NCI-H1092 (cell line): ENCODE measurements around the gene HOXB5.

ENCODE experiments used
- DNase-seq: peaks from one replicate; lab custom pipeline; 2025; lab: John Stamatoyannopoulos, UW

The HOXB5 gene

DNA sequence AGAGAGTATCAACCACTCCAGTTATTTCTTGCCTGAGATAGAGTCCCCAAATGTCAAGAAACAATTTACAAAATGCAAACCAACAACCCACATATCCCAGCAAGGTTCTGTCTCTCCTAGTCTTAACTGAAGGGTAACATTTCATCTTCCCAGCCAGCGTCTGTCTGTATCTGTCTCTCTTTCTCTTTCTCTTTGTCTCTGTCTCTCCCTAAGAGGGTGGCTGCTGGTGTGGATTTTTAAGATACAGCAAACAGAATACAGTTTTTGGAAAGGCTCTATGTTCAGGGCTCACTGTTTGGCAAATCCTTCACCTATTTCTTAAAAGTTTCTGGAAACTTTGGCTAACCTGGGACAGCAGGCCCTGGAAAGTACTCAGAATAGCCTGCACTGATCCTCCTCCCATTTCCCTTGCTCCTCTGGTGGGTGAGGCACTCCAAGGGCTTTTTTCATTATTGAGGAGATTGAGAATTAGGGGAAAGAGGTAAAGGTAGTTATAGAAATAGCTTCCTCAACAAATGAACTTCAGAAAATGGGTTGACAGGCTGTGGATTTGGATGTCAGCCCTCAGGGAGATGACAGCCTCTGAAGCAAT, 21.7 kb downstream of the HOXB5 start:
- DNase-seq = no peak

DNA sequence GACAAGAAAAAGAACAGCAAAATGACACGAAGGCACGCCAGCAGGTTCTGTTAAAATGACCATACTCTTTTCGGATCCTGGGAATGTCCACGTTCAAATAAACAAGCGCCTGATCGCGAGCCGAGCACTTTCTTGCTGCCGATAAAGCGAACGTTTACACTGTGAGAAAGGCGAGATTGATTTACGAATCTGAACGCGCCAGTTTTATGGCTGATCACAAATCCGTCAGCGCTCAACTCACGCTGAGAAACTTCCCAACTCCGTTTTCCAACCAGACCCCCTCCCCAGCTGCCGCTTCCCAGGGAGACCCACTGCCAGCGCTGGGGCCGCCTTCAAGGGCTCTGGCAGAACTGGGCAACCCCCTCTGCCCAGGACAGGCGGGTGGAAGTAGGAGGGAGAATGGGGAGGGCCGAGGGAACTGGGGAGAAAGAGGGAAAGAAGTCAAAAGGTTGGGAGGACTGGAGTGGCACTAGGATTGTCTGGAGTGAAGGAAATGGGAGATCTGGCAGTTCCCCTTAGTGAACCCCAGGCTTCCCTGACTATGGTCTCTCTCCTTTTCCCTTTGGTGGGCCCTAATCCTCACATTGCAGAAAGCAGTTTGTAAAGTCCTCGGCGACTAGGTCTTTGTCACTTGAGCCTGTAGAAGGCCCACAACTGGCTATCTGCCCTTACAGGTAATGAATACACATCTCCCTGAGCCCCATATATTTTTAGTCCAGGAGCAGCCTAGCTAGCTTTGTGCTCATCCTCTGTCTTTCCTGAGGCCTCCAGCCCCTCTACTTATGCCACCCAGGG, 22.4 kb downstream of the HOXB5 start:
- DNase-seq = no peak

DNA sequence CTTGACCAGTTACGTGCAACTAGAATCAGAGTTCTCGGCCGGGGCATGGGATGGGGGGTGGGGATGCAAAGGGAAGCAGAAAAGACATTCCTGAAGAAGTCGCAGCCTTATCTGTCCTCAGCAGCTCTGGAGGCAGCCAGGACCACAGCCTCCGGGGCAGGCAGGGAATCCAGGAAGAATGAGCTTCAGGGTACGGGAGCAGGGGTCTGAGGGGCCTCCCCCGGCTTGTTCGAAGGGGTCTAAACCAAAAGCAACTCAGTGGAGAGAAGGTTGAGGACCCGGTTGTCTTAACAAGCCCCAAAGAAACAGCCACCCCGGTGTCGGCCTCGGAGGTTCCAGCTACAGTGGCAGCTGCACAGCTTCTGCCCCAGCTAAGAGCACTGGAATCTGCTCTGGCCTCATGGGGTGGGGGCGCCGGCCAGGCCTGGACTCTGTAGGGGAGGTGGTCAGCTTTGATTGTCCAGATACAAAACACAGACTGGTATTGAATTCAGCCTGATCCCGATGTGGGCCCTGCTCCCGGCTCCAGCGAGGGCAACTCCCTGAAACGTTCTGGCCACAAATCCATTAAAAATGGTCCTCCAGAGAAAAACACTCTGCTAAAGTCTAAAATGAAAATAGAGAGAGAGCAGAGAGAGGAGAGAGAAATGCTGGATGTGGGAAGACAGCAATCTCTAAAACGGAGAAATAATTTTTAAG, 23.1 kb downstream of the HOXB5 start:
- DNase-seq = no peak

DNA sequence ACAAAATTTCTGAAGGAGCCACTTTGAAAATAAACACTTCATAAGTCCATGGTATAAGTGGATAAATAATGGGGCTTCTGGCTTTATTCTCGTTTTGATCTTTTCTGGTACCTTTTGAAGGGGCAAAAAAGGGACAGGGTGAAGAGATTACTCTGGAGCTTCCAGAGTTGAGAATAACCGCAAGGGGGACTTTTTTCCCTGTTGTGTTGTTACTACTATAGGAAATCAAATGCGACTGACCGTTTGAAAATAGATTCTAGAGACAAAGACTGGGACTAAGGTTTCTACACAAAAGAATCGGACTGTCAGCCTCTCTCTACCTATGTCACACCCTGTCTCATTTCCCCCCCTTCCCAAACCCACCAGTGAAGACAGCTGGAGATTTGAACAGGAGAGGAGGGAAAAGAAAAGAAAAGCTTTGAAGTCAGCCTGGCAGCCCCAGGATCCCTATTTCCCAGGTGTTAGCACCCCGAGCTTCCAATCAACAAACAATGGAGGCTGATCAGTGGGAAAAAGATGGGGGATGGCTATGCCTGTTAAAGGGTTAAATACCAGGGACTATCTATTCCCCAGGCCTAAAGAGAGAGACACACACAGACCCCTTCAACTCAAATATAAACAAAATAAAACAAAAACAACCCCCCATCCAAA, 23.8 kb downstream of the HOXB5 start:
- no peak for DNase-seq

GRCh38 chr17:48569240-48569582, 24.4 kb downstream of the HOXB5 start:
- no peak for DNase-seq

GRCh38 chr17:48568499-48569239, 24.9 kb downstream of the HOXB5 start:
- DNase-seq = no peak

- DNase-seq = no peak
Measured at GRCh38 chr17:48567646-48568354, 25.8 kb downstream of the HOXB5 start.

DNA sequence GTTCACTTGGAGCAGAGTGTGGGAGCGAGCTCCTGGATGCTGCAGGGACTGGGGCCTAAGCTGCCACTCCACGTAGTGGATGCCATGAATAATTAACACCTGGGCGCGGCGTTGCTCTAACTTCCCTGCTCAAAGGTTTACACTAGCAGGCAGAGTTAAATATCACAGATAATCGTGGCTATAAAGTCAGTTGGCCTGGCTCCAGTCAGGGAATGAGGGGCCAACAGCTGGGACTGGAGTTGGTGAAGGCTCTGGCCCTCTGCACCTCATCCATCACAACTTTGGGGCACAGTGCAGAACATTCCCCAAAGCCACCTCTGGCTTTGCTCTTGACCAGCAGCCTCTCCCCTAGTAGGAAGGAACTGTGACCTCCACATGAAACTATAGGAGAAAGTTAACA, 26.4 kb downstream of the HOXB5 start:
- no peak for DNase-seq

- no peak for DNase-seq
Measured at GRCh38 chr17:48566717-48567116, 26.9 kb downstream of the HOXB5 start.

- no peak for DNase-seq
Measured at GRCh38 chr17:48565925-48566710, 27.5 kb downstream of the HOXB5 start.

DNA sequence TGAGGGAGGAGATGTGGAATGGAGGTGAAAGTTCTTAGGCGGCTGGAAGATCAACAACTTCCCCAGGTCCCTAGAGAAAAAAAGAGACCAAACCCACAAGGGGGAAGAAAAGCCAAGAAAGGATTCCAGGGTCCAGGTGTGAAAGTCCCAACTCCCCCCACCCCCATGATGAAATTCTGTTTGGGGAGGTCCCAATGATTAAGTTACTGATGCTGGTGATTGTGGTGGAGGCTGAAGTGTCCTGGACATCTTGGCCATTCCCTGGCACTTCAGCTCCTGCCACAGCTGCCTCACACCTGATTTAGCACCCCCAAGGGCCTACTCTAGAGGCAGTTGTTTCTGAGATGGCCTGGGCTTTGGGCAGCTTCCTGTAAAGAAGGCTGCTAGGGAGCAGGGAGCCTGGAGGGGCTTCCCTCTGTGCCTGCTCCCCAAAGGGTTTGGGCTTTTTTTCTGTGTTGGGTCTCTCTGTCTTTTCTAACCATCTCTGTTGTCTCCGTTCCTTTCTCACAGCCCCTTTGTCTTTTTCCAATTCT, 28.5 kb downstream of the HOXB5 start:
- DNase-seq = no peak

DNA sequence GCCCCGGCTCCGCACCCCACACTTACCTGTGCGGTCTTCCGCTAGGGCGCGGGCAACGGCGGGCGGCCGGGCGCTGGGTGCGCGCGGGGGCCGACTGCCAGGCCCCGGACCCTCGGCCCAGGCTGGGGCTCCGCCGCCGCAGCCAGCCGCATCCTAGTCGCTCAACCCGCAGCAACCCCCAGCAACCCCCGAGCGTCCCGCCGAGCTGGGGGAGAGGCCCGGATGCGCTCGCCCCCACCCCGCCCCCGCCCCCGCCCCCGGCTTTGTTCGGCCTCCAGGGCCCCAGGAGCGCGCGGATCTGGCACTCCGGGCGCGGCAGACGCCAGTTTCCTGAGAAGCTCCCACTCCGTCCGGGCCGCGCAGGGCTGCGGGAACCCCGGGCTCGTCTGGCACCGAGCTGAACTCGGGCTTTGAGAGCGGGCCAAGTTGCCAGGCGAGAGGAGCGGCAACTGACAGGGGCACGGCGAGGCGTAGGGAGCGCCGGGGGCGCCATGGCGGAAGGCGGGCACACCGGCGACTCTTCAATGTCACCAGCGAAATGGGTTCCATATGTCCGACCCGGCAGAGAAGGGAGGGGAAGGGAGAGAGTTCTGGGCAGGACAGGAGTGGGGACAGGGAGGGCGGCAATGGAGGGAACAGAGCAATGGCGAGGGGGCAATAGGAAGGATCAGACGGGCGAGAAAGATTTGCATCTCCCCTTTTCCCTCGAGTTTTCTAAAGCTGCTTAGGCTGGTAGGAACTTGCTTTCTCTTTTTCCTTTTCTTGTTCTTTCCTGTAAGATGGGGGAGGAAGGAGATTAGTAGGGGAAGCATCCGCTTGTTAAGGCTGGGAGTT, 29.2 kb downstream of the HOXB5 start:
- no peak for DNase-seq

- no peak for DNase-seq
Measured at GRCh38 chr17:48563867-48564187, 29.8 kb downstream of the HOXB5 start.

DNA sequence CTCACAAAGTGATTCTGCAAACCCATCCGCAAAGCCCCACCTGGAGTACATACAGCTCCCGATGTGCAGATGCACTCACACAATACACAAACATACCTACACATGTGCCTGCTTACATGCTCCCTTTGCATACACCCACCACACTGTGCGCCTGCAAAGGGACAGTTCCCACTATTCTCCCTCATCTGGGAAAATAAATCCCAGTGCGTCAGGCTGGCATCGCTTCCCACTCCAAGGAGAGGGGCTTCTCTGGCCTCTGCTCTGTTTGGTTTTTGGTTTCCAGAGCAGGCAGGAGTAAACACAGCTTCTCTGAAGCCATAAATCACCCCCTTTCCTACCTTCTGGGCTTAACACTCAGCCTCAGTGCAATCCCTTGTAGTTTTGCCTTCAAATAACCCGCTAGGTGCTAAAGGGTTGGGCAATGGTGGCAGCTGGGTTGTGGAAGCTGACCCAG, 30.2 kb downstream of the HOXB5 start:
- no peak for DNase-seq

GRCh38 chr17:48562934-48563333, 30.6 kb downstream of the HOXB5 start:
- DNase-seq = no peak

DNA sequence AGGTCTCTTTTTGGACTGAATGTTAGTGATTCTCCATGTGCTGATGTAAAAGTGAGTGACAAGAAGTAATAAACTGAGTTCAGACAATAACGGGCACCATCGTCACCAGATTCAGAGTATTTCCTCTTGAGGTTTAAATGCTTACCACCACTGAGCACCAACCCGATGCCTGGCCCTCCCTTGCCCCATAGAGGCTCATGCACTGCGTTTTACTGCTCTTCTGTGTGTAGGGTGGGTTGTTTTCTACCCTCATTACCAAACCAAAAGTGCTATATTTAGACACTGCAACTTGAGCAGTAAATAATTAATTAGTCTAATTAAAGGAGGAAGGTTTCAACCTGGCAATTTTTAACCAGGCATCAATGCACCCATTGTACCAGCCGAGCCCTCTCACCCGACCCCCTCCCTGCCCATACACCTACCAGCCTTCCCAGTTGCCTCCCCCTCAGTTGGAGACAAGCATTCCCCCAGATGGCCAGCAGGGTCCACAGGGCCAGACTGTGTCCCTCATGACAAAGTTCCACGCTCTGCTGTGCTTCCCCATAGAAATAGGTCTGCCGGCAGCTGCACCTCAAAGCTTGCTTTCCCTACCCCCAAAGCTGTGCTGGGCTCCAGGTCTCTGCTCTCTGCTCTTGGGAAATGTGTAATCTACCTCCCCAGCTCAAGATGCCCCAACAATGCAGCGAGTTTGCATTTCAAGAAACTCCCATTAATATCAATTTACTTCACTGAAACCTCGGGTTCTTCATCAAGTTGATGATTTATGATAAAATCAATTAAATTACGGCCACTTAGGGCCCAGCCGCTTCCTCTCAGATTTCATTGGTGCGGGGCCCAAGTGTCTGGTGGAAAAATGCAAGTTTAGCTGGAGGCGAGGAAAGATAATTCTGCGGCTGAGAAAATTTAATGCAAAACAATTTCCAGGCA, 31.4 kb downstream of the HOXB5 start:
- no peak for DNase-seq

DNA sequence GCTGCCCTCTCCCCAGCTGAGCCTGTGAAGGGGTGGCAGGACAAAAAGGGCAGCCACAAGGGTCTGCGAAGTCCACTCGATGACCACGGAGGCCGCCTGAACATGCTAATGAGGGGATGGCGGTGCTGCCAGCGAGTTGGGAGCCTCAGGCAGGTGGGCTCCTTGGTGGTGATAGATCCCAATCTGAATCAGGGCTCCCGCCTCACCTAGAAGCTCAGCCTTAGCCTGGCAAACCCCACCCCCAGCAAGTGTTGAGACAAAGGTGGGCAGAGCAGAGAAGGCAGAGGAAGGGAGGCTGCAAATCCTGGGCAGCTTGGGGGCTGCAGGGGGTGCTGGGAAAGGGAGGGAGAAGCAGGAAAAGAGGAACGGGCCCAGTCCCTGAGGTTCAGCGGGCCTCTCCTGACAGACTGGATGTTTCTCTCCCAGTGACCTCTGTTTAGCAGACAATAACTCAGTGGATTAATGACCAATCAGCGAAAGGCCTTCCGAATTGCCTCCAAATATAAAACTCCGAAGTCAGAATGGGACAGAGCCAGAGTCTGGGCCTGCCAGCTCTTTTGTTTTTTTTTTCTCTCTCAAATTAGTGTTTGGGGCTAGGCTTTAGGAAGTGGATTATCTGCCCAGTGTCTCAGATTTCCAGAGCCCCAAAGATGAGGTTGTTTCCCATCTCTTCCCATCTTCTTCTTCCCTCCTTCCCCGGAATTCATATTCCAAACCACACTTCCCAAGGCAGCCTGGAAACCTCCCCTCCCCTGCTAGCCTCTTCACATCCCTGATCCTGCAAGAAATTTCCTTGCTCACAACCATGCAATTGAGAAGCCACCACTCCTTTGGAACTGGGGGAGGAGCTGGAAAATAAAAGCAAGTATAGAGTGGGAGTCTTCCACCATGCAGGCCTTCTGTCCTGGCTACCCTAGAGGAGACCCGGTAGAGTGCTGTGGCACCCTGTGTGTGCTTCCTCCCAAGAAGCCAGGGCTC, 33.5 kb downstream of the HOXB5 start:
- no peak for DNase-seq
